ENCODE data around the gene ZNF23. TPM values are rescaled to one million over a fixed set of nuclear protein-coding genes. Genes with fewer than 3 reads are reported as not detected.

Gene ZNF23
- polyA plus RNA-seq (2012; ENCODE audit: insufficient read length, low read depth): 5.8 TPM

DNA sequence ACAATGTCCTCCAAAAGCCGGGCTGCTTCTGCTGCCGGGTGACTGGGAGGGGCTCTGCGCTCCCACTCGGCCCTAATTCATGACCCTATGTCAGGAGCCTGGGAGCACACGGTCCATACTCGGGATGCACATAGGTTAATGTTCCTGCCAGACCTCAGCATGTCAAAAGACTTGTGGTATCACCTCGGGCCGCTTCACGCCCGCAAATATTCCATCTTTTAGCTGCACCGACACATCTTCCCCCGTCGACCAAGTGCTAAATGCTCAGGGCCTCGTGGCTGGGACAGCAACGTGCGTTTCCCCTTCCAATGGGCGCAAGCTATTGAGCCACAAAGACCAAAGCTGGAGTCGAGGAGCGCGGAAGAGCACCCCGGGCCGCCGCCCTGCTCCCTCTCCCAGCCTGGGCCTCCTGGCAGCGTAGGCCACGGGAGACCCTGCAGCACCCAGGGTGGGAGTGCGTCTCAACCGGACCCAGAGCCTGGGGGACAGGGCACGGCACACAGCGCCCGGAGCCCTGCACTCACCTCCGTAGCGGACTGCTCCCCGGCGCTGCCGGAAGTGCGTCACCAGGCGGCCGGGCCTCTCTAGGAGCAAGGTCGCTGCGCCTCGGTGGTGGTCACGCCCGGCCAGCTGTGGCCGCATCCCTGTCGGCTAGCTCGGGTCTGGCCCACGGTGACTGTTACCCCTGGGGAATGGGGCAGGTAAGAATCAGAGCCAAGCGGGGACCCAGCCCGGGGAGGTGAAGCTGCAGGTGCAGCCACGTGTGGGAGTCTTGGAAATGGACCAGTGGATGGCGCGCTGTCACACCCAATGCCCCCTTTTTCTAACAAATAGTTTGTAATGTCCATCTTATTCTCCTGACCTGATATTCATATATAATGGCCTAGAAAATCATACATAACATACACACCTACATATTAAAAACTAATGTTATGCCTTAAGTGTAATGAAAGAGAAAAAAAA is at the start of gene ZNF23:
Gene ZNF23, minus strand, starts transcription at position 562 of the 963 bp plus-strand sequence. CDS start 5,451 bp downstream, outside the sequence.
- peak; percentile 92 for TF ChIP-seq TAF1 (IDR thresholded peaks at IDR 0.05; ENCODE audit: borderline replicate concordance, insufficient read depth, low read length)
- TF ChIP-seq, protein P1, sequence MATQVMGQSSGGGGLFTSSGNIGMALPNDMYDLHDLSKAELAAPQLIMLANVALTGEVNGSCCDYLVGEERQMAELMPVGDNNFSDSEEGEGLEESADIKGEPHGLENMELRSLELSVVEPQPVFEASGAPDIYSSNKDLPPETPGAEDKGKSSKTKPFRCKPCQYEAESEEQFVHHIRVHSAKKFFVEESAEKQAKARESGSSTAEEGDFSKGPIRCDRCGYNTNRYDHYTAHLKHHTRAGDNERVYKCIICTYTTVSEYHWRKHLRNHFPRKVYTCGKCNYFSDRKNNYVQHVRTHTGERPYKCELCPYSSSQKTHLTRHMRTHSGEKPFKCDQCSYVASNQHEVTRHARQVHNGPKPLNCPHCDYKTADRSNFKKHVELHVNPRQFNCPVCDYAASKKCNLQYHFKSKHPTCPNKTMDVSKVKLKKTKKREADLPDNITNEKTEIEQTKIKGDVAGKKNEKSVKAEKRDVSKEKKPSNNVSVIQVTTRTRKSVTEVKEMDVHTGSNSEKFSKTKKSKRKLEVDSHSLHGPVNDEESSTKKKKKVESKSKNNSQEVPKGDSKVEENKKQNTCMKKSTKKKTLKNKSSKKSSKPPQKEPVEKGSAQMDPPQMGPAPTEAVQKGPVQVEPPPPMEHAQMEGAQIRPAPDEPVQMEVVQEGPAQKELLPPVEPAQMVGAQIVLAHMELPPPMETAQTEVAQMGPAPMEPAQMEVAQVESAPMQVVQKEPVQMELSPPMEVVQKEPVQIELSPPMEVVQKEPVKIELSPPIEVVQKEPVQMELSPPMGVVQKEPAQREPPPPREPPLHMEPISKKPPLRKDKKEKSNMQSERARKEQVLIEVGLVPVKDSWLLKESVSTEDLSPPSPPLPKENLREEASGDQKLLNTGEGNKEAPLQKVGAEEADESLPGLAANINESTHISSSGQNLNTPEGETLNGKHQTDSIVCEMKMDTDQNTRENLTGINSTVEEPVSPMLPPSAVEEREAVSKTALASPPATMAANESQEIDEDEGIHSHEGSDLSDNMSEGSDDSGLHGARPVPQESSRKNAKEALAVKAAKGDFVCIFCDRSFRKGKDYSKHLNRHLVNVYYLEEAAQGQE (IDR thresholded peaks at IDR 0.05; ENCODE audit: insufficient read depth in 1 of 2, low read depth in 2 of 2, low read length in 2 of 2): 0 out of 4 replicates have a peak, but pooled peaks of 1 of the 2 experiments have one; percentile 45
- TF ChIP-seq SIN3A (IDR thresholded peaks at IDR 0.05; ENCODE audit: borderline replicate concordance, insufficient read depth, low read length): no peak; the same call in 1 of the 2 replicates
- peak; percentile 82 for TF ChIP-seq FOXP2 (optimal IDR thresholded peaks at IDR 0.05; ENCODE audit: borderline replicate concordance, extremely low read depth, extremely low read length, insufficient read depth)
- TF ChIP-seq POLR2AphosphoS5 (IDR thresholded peaks at IDR 0.05; ENCODE audit: low read depth, low read length): peak; percentile 95

DNA sequence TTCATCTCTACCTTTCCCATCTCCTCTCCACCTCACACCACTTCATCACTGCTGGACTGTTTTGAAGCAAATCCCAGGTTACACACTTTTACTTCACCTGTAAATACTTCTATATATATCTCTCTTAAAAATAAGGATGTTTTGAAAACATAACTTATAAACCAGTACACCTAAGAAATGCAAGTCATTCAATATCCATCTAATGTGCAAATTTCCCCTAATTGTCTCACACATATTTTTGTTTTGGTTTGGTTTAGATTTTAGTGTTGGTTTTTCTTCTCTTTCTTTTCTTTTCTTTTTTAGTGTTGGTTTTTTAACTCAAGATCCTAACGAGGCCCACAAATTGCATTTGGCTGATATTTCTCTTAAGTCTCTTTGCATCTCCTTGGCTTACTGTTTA is 45.0 kb upstream of the ZNF23 start:
- no peak for TF ChIP-seq TAF1 (IDR thresholded peaks at IDR 0.05; ENCODE audit: borderline replicate concordance, insufficient read depth, low read length)
- TF ChIP-seq POLR2AphosphoS5 (IDR thresholded peaks at IDR 0.05; ENCODE audit: low read depth, low read length): no peak
- TF ChIP-seq, protein P1 (IDR thresholded peaks at IDR 0.05; ENCODE audit: insufficient read depth in 1 of 2, low read depth in 2 of 2, low read length in 2 of 2): no peak
- no peak for TF ChIP-seq FOXP2 (optimal IDR thresholded peaks at IDR 0.05; ENCODE audit: borderline replicate concordance, extremely low read depth, extremely low read length, insufficient read depth)
- TF ChIP-seq SIN3A (IDR thresholded peaks at IDR 0.05; ENCODE audit: borderline replicate concordance, insufficient read depth, low read length): no peak

DNA sequence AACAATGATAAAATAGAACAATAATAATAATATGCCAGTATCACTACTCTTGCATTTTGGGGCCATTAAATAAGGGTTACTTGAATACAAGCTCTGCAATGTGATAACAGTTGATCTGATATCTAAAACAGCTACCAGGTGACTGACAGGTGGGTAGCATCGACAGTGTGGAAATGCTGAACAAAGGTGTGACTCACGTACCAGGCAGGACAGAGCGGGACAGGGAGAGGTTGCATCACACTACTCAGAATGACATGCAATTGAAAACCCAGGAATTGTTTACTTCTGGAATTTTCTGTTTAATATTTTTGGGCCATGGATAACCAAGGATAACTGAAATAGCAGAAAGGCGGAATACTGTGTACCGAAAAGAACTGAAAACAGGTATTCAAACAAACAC is 42.9 kb upstream of the ZNF23 start:
- no peak for TF ChIP-seq SIN3A (IDR thresholded peaks at IDR 0.05; ENCODE audit: borderline replicate concordance, insufficient read depth, low read length)
- no peak for TF ChIP-seq TAF1 (IDR thresholded peaks at IDR 0.05; ENCODE audit: borderline replicate concordance, insufficient read depth, low read length)
- TF ChIP-seq, protein P1 (IDR thresholded peaks at IDR 0.05; ENCODE audit: insufficient read depth in 1 of 2, low read depth in 2 of 2, low read length in 2 of 2): no peak
- TF ChIP-seq POLR2AphosphoS5 (IDR thresholded peaks at IDR 0.05; ENCODE audit: low read depth, low read length): no peak
- no peak for TF ChIP-seq FOXP2 (optimal IDR thresholded peaks at IDR 0.05; ENCODE audit: borderline replicate concordance, extremely low read depth, extremely low read length, insufficient read depth)

DNA sequence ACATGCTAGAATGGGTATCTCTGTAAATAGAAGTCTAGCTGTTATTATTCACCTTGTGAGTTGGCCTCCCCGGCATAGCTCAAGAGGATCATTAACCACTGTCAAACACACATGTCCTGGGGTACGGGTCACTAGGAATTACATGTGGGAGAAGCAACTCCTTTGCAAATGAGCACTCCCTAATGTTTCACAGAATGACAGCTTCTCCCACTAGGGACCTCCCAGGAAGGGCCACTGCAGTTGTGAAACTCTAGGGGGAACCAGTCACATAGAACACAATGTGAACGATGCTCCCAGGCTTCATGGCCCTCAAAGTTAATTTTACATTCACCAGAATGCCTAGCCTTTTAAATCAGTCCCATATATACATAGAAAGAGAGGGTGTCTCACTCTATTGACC is 39.5 kb upstream of the ZNF23 start:
- TF ChIP-seq, protein P1 (IDR thresholded peaks at IDR 0.05; ENCODE audit: insufficient read depth in 1 of 2, low read depth in 2 of 2, low read length in 2 of 2): no peak
- TF ChIP-seq POLR2AphosphoS5 (IDR thresholded peaks at IDR 0.05; ENCODE audit: low read depth, low read length): no peak
- no peak for TF ChIP-seq SIN3A (IDR thresholded peaks at IDR 0.05; ENCODE audit: borderline replicate concordance, insufficient read depth, low read length)
- no peak for TF ChIP-seq TAF1 (IDR thresholded peaks at IDR 0.05; ENCODE audit: borderline replicate concordance, insufficient read depth, low read length)
- TF ChIP-seq FOXP2 (optimal IDR thresholded peaks at IDR 0.05; ENCODE audit: borderline replicate concordance, extremely low read depth, extremely low read length, insufficient read depth): no peak
